GM19043 (cell line): Measurements from ENCODE around the gene RGS11.
"Not testable (repeated sequence)": the region's sequence is repeated elsewhere in the genome, so short reads cannot be mapped to it uniquely, and the experiment has no call there.

ENCODE experiments used
- ATAC-seq: cut with Tn5 transposase; IDR thresholded peaks from one replicate; pipeline ENCODE4 v1.9.1; 2021; ENCODE audit warnings: low read depth; ENCODE audit not compliant: unreplicated experiment

Gene RGS11

DNA sequence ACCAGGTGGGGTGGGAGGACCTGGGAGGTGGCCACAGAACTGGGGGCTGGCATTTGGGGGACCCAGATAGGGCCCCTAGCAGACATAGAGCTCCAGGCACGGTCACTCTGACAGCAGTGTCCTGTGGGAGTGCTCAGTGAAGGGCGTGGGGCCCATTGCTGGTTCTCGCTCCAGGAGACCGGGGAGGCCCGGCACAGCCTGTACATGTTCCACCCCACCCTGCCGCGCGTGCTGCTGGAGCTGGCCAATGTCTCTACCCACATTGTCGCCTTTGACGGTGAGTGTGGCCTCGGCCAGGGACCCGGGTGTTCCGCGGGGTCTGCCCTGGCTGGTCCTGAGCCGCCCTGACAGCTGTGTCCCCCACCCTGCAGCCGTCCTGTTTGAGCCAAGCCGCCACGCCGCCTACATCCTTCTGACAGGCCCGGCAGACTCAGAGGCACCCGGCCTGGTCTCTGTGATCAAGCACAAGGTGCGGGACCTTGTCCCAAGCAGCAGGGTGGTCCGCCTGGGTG lies 11.2 kb downstream of the RGS11 start:
- ATAC-seq, result no peak

DNA sequence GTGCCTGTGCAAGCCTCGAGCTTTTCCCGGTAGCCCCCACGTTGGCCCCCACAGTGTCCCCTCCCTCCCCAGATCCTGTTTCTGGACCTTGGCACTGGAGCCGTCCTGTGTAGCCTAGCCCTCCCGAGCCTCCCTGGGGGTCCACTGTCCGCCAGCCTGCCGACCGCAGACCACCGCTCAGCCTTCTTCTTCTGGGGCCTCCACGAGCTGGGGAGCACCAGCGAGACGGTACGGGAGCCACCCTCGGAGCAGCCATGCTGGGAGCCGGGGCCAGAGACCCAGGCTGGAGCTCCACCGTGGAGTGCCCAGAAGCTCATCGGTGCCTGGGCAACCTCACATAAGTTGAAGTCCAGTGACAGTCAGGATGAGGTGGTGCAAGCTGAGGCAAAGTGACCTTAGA lies 11.8 kb downstream of the RGS11 start:
- ATAC-seq, result no peak

GRCh38 chr16:263182-263774 lies 12.5 kb downstream of the RGS11 start:
- ATAC-seq, result no peak

GRCh38 chr16:262121-262745 lies 13.5 kb downstream of the RGS11 start:
- ATAC-seq, result no peak

- no peak for ATAC-seq
Measured at GRCh38 chr16:261031-261691, 14.6 kb downstream of the RGS11 start.

GRCh38 chr16:260326-260725 lies 15.4 kb downstream of the RGS11 start:
- ATAC-seq, result no peak

GRCh38 chr16:259814-260253 lies 15.9 kb downstream of the RGS11 start:
- no peak for ATAC-seq

- ATAC-seq, result no peak
Measured at GRCh38 chr16:259226-259625, 16.5 kb downstream of the RGS11 start.

GRCh38 chr16:258091-258490 lies 17.7 kb downstream of the RGS11 start:
- not testable (repeated sequence) for ATAC-seq

GRCh38 chr16:255183-255582 lies 20.6 kb downstream of the RGS11 start:
- ATAC-seq, result no peak

DNA sequence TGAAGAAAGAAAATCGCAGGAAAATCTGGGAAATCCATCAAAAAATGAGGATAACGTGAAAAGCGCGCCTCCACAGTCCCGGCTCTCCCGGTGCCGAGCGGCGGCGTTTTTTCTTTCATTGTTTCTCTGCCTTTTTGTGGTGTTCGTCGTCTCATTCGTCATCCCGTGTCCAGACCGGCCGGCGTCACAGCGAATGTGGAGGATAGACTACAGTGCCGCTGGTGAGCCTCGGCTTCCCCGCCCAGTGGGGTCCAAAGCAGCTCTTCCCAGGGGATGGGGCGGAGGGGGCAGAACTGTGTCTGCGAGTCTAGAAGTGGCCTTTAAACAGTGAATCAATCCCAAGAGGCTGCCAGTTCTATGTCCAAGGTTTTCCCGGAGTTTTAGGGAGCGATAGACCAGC lies 21.3 kb downstream of the RGS11 start:
- ATAC-seq, result no peak

DNA sequence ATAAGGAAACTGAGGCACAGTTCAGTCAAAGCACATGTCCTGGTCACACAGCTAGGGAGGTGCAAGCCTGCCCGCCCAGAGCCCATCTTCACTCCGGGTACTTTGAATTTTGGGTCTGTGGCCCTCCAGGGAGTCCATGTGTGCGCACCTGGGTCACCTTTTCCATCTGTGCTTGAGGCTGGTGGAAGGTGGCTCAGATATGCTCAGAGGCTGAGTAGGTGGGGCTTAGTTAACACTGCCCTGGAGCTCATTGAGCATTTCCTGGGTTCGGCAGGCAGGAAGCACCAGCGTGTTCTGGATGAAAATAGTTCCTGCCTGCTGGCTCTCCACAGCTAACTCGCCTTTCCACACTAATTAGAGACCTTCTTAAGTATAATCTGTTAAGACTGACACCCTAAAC lies 21.9 kb downstream of the RGS11 start:
- no peak for ATAC-seq

DNA sequence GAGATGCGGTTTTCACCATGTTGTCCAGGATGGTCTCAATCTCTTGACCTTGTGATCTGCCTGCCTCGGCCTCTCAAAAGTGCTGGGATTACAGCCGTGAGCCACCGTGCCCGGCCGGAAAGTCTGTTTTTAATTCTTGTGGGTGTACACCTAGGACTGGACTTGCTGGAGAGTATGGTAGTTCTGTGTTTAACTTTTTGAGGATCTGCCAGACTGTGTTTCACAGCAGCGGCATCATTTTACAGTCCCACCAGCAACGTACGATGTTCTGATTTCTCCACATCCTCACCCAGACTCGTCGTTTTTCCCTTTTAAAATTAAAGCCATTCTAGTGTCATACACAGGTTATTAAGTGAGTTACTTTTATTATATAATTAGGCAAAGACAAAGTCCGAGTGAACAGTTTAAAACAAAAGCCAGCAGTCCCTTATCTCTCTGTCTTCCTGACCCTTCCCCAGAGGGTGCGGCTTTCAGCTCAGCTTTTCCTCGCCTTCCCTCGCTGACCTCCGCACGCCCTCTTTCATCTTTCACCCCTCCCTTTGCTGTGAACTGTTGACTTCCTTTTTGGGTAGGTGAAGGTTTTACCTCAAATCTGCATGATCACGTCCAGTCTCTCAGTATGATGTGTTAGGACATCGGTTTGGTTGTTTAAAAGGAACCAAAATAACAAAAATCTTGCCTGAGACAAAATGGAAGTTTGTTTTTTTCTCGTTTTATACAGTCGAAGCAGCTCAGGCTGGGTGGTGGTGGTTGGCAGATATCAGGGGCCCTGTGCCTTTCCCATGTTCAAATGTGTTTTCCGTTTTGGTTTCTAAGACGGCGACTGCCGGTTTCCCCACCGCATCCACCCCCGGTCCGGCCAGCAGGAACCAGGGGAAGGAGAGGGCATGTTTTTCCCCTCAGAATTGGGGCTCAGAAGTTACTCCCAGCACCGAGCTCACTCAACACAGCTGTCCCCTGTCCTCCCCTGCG lies 23.1 kb downstream of the RGS11 start:
- ATAC-seq, result no peak

GRCh38 chr16:249431-249830 lies 26.3 kb downstream of the RGS11 start:
- ATAC-seq, result no peak

GRCh38 chr16:247027-247426 lies 28.7 kb downstream of the RGS11 start:
- ATAC-seq, result no peak

DNA sequence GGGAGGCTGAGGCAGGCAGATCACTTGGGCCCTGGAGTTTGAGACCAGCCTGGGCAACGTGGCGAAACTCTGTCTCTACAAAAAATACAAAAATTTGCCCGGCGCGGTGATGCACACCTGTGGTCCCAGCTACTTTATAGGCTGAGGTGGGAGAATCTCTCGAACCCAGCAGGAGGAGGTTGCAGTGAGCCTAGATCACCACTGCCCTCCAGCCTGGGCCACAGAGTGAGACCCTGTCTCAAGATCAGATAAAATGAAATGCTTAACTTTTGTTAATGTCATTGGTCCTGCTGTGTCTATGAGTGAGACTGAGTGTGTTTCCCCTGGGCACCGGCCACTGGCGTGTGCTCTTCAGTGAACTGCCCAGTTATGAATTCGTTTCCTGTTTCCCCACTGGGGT lies 30.6 kb downstream of the RGS11 start:
- ATAC-seq, result no peak

DNA sequence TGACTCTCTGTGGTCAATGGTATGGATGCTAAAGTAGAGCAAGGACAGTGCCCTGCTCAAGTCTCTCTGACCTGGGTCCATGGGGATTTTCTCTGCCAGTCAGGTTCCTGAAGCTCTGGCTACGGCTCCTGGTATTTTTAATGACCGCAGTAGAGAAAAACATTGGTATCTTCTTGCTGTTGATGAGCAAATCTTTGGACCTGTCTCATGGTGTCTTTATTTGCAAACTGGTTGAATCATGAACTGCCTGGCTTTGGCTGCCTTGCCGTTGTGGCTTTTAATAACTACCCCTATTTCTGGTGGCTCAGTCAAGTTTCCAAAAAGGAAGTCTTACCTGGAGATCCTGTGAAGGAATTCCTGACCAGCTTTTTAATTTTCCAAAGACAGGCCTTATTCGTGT lies 32.4 kb downstream of the RGS11 start:
- no peak for ATAC-seq

DNA sequence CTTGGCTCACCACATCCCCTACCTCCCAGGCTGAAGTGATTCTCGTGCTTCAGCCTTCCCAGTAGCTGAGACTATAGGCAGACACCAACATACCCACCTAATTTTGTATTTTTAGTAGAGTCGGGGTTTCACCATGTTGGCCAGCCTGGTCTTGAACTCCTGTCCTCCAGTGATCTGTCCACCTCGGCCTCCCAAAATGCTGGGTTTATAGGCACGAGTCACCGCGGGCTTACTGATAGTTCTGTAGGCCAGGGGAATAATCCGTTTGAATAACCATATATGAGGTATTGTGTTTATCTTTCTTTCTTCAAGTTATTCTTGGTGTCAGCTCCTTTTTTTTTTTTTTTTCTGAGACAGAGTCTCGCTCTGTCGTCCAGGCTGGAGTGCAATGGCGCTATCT lies 33.5 kb downstream of the RGS11 start:
- ATAC-seq, result no peak

DNA sequence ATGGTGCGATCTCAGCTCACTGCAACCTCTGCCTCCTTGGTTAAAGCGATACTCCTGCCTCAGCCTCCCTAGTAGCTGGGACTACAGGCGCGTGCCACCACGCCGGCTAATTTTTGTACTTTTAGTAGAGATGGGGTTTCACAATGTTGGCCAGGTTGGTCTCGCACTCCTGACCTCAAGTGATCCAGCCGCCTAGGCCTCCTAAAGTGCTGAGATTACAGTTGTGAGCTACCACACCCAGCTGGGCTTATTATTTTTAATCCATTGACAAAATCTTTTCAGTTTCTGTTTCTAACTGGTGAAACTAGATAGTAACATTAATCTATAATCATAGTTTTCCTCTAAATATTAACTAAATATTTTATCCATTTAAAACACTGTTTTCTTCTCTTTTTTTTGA lies 35.2 kb downstream of the RGS11 start:
- no peak for ATAC-seq

DNA sequence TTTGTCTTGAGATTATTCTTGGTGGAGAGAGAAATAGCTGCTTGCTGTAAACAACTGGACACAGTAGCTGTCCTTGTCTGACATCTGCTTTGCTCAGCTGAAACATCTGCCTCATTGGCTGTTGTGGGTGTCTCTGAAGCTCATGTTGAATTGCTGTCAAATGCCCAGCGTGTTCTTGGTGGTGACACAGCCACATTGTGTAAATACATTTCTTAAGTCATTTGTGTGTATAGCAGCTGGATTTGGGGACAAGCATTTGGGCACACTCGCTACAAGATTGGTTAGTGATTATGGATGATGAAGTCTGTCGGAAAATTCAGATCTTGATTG lies 35.8 kb downstream of the RGS11 start:
- no peak for ATAC-seq
